ENCODE data around the gene WDR7.

Gene WDR7

DNA sequence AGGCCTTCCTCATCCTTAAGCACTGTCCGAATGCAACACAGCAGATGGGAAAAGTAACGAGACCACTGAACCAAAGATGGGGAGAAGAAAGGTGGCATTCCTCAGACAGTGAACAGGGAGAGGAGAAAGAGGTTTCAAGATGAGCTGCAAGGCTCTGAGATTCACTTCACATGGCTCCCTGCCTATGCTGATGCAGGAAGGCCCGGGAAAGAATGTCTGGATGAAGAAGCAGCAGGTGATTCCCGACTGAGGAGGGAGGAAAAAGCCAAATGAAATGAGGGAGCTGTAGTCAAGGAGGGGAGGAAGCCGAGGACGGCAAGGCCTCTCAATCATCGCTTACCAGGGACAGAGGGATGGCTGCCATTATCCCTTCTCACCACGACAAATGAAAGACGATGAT lies 397.2 kb downstream of the WDR7 start:
- H3K27me3 ChIP-seq (ENCODE audit: insufficient read depth, low read length), result no peaks in the 10 kb centered on the region
- H3K36me3 ChIP-seq (ENCODE audit: insufficient read depth, low read length), result no peaks in the 10 kb centered on the region
- no peak overlapping the region for H3K4me3 ChIP-seq (ENCODE audit: low read length)
- H3K4me1 ChIP-seq (ENCODE audit: insufficient read depth, low read length), result no peaks in the 10 kb centered on the region
- 79% methylated on average over 9 of the region's 9 CpGs for WGBS
- H3K9ac ChIP-seq (ENCODE audit: low read depth, low read length), result no peak overlapping the region
- no peak overlapping the region for H3K27ac ChIP-seq (ENCODE audit: low read depth, low read length)
- H3K9me3 ChIP-seq (ENCODE audit: insufficient read depth, low read depth, low read length), result 0 out of 2 replicates have a peak, but pooled peaks cover 5% of the 10 kb centered on the region

DNA sequence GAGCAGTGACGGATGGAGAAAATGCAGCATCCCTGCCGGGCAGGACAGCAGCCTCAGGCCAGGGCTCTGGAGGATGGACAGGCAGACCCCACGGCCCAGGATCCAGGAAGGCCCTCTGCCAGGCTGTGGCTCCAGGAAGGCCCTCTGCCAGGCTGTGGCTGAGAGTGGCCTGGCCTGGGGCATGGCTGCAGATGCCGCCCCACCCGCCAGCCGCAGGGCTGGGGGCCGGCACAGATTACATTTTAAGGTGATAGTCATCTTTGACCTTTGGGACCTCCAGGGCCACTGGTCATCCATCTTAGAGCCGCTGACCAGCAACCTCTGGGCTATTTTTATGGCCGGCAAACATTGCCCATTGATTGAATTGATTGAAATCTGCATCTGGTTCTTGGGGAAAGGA lies 397.7 kb downstream of the WDR7 start:
- H3K9me3 ChIP-seq (ENCODE audit: insufficient read depth, low read depth, low read length), result peaks cover 8% of the 10 kb centered on the region; the same call in 1 of the 2 replicates
- no peak overlapping the region for H3K27ac ChIP-seq (ENCODE audit: low read depth, low read length)
- WGBS, result 79% methylated on average over 9 of the region's 9 CpGs
- H3K4me1 ChIP-seq (ENCODE audit: insufficient read depth, low read length), result no peaks in the 10 kb centered on the region
- no peak overlapping the region for H3K9ac ChIP-seq (ENCODE audit: low read depth, low read length)
- H3K27me3 ChIP-seq (ENCODE audit: insufficient read depth, low read length), result no peaks in the 10 kb centered on the region
- no peak overlapping the region for H3K4me3 ChIP-seq (ENCODE audit: low read length)
- no peaks in the 10 kb centered on the region for H3K36me3 ChIP-seq (ENCODE audit: insufficient read depth, low read length)

DNA sequence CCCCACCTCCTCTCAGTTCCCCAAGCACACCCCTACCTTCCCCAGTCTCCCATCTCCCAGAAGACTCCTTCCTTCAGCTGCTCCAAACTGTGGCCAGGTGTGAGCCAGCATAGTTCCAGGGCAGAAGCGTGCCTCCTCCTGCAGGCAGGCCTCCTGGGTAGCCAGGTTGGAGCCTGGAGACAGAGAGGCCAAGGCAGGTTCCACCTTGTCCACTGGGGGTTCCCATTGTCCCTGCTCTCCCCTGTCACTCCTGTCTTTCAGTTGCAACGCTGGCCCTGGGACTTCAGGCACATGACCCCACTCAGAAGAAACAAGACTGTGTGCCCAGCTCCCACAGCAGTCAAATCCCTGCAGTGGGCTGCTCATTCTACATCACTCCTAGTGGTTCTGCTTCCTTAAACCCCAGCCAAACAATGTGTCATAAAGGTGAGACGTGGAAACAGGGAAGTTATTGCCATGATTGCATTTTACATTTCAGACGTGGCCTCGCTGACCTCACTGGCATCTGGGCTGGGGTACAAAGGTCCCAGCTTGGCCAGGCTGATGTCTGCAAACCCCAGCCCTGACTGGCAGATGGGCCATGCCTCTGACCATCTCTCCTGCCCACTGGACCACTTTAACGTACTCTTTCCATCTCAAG lies 399.3 kb downstream of the WDR7 start:
- no peak overlapping the region for H3K9ac ChIP-seq (ENCODE audit: low read depth, low read length)
- H3K27ac ChIP-seq (ENCODE audit: low read depth, low read length), result no peak overlapping the region
- peaks cover 14% of the 10 kb centered on the region for H3K9me3 ChIP-seq (ENCODE audit: insufficient read depth, low read depth, low read length)
- H3K4me1 ChIP-seq (ENCODE audit: insufficient read depth, low read length), result no peaks in the 10 kb centered on the region
- 90% methylated on average over 6 of the region's 6 CpGs for WGBS
- no peak overlapping the region for H3K4me3 ChIP-seq (ENCODE audit: low read length)
- H3K27me3 ChIP-seq (ENCODE audit: insufficient read depth, low read length), result no peaks in the 10 kb centered on the region
- H3K36me3 ChIP-seq (ENCODE audit: insufficient read depth, low read length), result no peaks in the 10 kb centered on the region

- Histone ChIP-seq H3K9me3 (ENCODE audit: insufficient read depth, low read depth, low read length) (peaks cover 10% of the 10 kb centered on the region), H3K36me3 (ENCODE audit: insufficient read depth, low read length) (no peaks in the 10 kb centered on the region; the same call in 1 of the 2 replicates), H3K9ac (ENCODE audit: low read depth, low read length) (no peak overlapping the region), H3K4me1 (ENCODE audit: insufficient read depth, low read length) (no peaks in the 10 kb centered on the region), H3K27ac (ENCODE audit: low read depth, low read length) (no peak overlapping the region), H3K4me3 (ENCODE audit: low read length) (no peak overlapping the region), H3K27me3 (ENCODE audit: insufficient read depth, low read length) (no peaks in the 10 kb centered on the region)
- 82% methylated on average over 3 of the region's 3 CpGs for WGBS
These were observed 400.0 kb downstream of the WDR7 start for GRCh38 chr18:57051021-57051656.

- 92% methylated on average over 4 of the region's 4 CpGs for WGBS
These were observed 400.5 kb downstream of the WDR7 start for GRCh38 chr18:57051657-57052044.

DNA sequence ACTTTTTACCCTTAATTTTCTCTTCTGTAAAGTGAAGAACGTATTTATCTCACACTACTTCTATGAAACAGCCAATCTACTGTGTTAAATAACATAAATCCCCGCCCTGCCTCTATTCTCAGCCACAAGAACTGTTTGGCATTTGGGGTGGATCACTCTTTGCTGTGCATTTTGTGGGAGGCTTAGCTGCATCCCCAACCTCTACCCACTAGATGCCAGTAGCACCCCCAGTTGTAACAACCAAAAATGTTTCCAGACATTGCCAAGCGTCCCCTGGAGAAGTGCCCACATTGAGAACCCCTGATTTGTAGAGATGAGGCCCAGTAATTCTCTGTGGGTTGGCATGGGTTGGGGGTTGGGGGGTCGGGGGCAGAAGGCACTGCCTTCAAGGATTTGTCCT lies 401.0 kb downstream of the WDR7 start:
- WGBS, result 94% methylated on average over 3 of the region's 4 CpGs
- Histone ChIP-seq H3K9ac (ENCODE audit: low read depth, low read length) (no peak overlapping the region), H3K4me3 (ENCODE audit: low read length) (no peak overlapping the region)

More at GRCh38 chr18:57051657-57052044, 400.5 kb downstream of the WDR7 start:
- Histone ChIP-seq H3K36me3 (ENCODE audit: insufficient read depth, low read length) (no peaks in the 10 kb centered on the region; the same call in 1 of the 2 replicates), H3K27ac (ENCODE audit: low read depth, low read length) (no peak overlapping the region), H3K27me3 (ENCODE audit: insufficient read depth, low read length) (no peaks in the 10 kb centered on the region), H3K4me1 (ENCODE audit: insufficient read depth, low read length) (no peaks in the 10 kb centered on the region), H3K9ac (ENCODE audit: low read depth, low read length) (no peak overlapping the region), H3K9me3 (ENCODE audit: insufficient read depth, low read depth, low read length) (peaks cover 10% of the 10 kb centered on the region), H3K4me3 (ENCODE audit: low read length) (no peak overlapping the region)

DNA sequence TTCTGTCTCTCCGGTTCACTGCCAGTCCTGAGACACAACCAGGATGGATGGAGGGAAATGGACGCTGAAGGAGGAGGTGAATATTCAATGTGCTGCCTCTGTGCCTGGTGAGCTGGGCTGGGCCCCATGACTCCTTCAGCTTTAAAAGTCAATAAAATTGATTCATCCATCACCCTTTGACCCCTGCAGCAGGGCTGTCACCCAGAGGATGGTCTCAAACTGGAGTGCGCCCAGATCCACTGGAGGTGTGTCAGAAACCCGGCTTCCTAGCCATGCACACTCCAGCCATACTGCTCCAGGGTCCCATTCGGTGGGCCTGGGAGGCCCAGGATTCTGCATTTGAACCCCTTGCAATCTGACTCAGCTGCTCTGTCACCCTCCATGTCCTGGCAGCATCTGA lies 401.6 kb downstream of the WDR7 start:
- H3K4me3 ChIP-seq (ENCODE audit: low read length), result no peak overlapping the region
- no peak overlapping the region for H3K27ac ChIP-seq (ENCODE audit: low read depth, low read length)
- no peaks in the 10 kb centered on the region for H3K4me1 ChIP-seq (ENCODE audit: insufficient read depth, low read length)
- no peak overlapping the region for H3K9ac ChIP-seq (ENCODE audit: low read depth, low read length)
- H3K36me3 ChIP-seq (ENCODE audit: insufficient read depth, low read length), result no peaks in the 10 kb centered on the region; the same call in 1 of the 2 replicates
- H3K9me3 ChIP-seq (ENCODE audit: insufficient read depth, low read depth, low read length), result peaks cover 10% of the 10 kb centered on the region
- no peaks in the 10 kb centered on the region for H3K27me3 ChIP-seq (ENCODE audit: insufficient read depth, low read length)
- WGBS, result 94% methylated on average over 5 of the region's 5 CpGs

More for the DNA sequence above, 401.0 kb downstream of the WDR7 start:
- Histone ChIP-seq H3K27ac (ENCODE audit: low read depth, low read length) (no peak overlapping the region), H3K36me3 (ENCODE audit: insufficient read depth, low read length) (no peaks in the 10 kb centered on the region; the same call in 1 of the 2 replicates), H3K4me1 (ENCODE audit: insufficient read depth, low read length) (no peaks in the 10 kb centered on the region), H3K9me3 (ENCODE audit: insufficient read depth, low read depth, low read length) (peaks cover 10% of the 10 kb centered on the region), H3K27me3 (ENCODE audit: insufficient read depth, low read length) (no peaks in the 10 kb centered on the region)

DNA sequence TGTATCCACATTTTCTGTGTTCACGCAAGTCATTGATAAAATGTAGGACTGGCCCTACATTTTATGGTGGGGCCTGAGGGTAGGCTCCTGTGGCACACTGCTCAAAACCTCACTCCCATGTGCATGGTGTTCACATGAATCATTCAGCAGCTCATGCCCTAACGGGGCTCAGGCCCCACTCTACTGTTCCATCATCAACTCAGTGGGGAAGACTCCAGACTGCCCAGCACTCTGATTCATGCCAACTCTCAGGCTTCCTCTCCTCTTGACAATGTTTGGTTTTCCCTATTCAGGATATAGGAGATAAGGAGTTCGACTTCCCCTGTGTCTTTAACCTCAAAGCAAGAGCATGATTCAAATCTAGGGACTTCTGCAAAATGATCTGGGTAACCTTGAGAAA lies 403.7 kb downstream of the WDR7 start:
- Histone ChIP-seq H3K36me3 (ENCODE audit: insufficient read depth, low read length) (no peaks in the 10 kb centered on the region; the same call in 1 of the 2 replicates), H3K27ac (ENCODE audit: low read depth, low read length) (no peak overlapping the region), H3K4me3 (ENCODE audit: low read length) (no peak overlapping the region), H3K27me3 (ENCODE audit: insufficient read depth, low read length) (no peaks in the 10 kb centered on the region), H3K9me3 (ENCODE audit: insufficient read depth, low read depth, low read length) (peaks cover 10% of the 10 kb centered on the region), H3K4me1 (ENCODE audit: insufficient read depth, low read length) (no peaks in the 10 kb centered on the region), H3K9ac (ENCODE audit: low read depth, low read length) (no peak overlapping the region)
- 96% methylated on average over 3 of the region's 3 CpGs for WGBS

- 98% methylated on average over 6 of the region's 6 CpGs for WGBS
- Histone ChIP-seq H3K9ac (ENCODE audit: low read depth, low read length) (no peak overlapping the region), H3K27ac (ENCODE audit: low read depth, low read length) (no peak overlapping the region), H3K36me3 (ENCODE audit: insufficient read depth, low read length) (peaks cover 2% of the 10 kb centered on the region; the same call in 1 of the 2 replicates), H3K27me3 (ENCODE audit: insufficient read depth, low read length) (no peaks in the 10 kb centered on the region), H3K4me1 (ENCODE audit: insufficient read depth, low read length) (0 out of 2 replicates have a peak, but pooled peaks cover 1% of the 10 kb centered on the region), H3K9me3 (ENCODE audit: insufficient read depth, low read depth, low read length) (peaks cover 10% of the 10 kb centered on the region), H3K4me3 (ENCODE audit: low read length) (no peak overlapping the region)
These were observed 406.7 kb downstream of the WDR7 start for GRCh38 chr18:57057890-57058289.

DNA sequence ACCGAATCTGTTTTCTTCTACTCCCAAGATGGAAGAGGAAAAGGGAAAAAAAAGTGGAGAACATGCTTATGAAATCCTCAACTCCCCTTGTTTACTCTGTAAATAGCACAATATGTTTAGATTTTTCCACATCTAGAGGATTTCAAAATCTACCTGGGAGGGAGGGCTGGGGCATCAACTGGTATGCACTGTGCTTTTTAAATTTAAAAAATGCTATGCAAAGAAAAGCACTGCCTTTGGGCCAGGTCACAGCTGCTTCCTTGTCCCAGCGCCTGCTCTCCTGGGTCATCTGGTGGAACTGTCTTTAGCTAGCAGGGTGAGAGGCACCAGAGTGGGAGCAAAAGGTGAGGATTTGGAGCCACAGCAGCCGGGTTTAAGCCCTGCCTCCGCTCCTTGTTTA lies 407.6 kb downstream of the WDR7 start:
- H3K27me3 ChIP-seq (ENCODE audit: insufficient read depth, low read length), result no peaks in the 10 kb centered on the region
- no peak overlapping the region for H3K4me3 ChIP-seq (ENCODE audit: low read length)
- peaks cover 4% of the 10 kb centered on the region; the same call in 1 of the 2 replicates for H3K36me3 ChIP-seq (ENCODE audit: insufficient read depth, low read length)
- H3K9me3 ChIP-seq (ENCODE audit: insufficient read depth, low read depth, low read length), result peaks cover 8% of the 10 kb centered on the region
- no peak overlapping the region for H3K27ac ChIP-seq (ENCODE audit: low read depth, low read length)
- H3K9ac ChIP-seq (ENCODE audit: low read depth, low read length), result no peak overlapping the region
- 92% methylated on average over 3 of the region's 4 CpGs for WGBS
- peaks cover 8% of the 10 kb centered on the region; the same call in 1 of the 2 replicates for H3K4me1 ChIP-seq (ENCODE audit: insufficient read depth, low read length)

DNA sequence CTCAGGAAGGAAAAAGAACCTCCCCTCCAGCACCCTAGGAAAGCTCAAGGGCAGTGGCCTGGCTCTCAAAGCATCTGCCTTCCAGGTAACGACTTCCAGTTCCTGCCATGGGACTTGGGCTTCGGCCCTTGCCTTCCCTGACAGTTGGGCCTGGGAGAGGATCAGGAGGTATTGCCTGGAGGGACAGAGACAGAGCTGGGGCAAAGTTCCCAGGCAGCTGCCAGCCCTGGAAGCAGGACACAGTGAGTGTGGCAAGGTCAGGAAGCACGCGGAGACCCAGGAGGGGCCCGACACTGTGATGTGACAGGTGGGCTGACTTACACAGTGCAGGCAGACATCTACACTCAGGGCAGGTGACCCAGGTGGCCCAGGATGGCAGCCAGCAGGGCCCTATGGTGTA lies 408.2 kb downstream of the WDR7 start:
- 97% methylated on average over 5 of the region's 5 CpGs for WGBS

More for the DNA sequence above, 408.2 kb downstream of the WDR7 start:
- no peaks in the 10 kb centered on the region for H3K27me3 ChIP-seq (ENCODE audit: insufficient read depth, low read length)
- peaks cover 14% of the 10 kb centered on the region for H3K4me1 ChIP-seq (ENCODE audit: insufficient read depth, low read length)
- H3K4me3 ChIP-seq (ENCODE audit: low read length), result no peak overlapping the region
- peaks cover 4% of the 10 kb centered on the region; the same call in 1 of the 2 replicates for H3K36me3 ChIP-seq (ENCODE audit: insufficient read depth, low read length)
- H3K27ac ChIP-seq (ENCODE audit: low read depth, low read length), result no peak overlapping the region
- H3K9ac ChIP-seq (ENCODE audit: low read depth, low read length), result no peak overlapping the region
- H3K9me3 ChIP-seq (ENCODE audit: insufficient read depth, low read depth, low read length), result peaks cover 2% of the 10 kb centered on the region

Measured in HUES64 (cell line).